ENCODE measurements around the gene JUND.

The JUND gene

DNA sequence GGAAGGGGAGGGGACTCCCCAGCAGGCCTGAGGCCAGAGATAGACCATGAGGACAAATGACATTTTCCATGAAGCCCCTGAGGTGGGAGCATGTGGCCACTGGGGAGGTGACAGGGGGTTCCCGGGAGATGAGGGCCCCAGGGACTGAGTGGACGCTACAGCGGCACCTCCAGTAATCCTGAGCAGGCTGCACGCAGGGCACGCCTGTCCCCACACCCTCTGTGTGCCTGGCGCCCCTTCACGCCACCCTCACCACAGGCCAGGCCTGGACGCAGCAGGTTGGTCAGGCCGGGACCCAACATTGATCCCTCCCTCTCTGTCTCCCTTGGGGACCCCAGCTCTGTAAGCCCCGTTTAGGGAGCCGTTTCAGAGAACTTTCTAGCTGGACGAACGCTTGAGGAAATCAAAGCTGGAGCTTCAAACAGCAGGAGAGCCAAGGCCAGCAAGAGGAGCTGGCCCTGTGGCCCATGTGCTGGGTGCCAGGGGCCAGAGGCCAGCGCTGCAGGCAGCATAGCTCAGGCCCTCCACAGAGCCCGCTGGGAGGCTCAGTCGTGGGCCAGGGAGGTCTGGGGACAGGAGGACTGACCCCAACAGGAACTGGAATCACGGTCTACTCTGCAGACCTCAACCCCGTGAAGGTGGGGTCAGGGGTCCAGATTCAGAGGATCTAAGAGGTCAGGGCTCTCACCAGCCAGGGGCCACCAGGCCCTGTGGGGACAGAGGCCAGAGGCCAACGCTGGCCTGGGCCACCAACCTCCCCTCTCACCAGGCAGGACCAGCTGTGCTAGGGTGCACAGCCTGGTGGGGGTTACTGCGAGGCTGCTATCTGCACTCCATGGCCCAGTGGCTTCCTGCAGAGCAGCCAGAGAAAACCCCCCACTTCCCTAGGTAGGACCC lies 26.9 kb upstream of the JUND start:
- DNase-seq (ENCODE audit: low spot score) = no peak

DNA sequence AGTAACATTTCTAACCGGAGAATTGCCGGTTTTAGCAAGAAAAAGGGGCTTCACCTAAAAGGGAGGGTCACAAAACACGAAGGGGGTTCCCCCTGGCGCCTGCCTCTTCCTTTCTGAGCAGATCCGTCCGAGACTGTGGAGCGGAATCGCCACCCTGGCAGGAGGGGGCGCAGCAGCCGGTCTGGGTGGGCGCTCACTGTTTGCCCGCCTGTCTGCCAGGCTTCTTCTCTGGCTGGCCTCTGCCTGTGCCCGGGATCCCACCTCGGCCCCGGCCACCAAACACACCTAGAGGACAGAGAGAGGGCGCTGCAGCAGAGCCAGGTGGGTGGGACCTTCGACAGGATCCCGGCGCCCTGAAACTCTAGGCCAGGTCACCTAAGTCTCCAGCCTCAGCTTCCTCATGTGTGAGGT lies 25.9 kb upstream of the JUND start:
- DNase-seq (ENCODE audit: low spot score) = no peak

DNA sequence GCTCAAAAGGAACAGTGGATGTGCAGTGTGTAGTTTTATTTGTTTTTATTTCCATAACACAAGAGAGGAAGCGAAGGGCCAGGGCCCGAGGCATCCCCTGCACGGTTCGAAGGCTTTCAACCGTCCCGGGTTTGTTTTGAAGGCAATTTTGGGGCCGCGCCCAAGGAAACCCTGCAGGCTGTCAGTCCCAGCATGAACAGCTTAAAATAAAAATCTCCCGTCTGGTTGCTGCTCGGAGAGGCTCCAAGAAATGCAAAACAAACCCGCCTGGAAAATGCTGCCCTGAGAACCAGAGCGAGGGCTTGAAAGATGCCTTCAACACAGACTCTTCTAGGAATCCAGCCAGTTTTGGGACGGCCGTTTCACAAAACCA lies 25.5 kb upstream of the JUND start:
- no peak for DNase-seq (ENCODE audit: low spot score)

DNA sequence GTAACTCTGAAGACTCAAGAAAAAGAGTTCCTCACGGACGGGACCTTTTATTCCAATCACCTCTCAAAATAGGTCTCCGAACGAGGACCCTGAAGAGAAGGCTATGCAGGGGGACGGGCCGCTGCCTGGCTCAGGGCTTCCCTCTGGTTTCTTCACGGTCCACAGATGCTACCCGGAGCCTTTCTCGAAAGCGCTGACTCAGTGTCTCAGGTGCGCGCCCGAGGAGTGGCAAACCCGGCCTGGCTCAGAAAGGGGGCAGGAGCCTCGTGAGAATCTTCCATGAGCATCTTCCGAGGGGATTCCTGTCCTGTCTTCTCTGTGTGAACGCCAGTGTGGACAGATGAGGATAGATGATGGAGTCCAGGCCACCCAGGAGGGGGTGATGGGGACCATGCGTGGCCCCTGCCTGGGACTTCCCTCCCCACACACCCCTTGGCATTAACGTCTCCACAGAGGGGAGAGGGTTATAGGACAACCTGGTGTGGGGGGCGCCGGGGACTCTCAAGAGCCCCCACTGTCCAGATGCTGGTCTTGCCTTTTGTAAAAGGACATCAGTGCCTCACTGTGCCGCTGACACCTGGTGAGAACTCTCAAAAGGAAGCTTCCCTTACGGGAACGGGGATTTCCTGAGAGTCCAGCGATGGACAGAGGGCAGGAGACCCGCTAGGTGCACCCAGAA lies 24.9 kb upstream of the JUND start:
- no peak for DNase-seq (ENCODE audit: low spot score)

DNA sequence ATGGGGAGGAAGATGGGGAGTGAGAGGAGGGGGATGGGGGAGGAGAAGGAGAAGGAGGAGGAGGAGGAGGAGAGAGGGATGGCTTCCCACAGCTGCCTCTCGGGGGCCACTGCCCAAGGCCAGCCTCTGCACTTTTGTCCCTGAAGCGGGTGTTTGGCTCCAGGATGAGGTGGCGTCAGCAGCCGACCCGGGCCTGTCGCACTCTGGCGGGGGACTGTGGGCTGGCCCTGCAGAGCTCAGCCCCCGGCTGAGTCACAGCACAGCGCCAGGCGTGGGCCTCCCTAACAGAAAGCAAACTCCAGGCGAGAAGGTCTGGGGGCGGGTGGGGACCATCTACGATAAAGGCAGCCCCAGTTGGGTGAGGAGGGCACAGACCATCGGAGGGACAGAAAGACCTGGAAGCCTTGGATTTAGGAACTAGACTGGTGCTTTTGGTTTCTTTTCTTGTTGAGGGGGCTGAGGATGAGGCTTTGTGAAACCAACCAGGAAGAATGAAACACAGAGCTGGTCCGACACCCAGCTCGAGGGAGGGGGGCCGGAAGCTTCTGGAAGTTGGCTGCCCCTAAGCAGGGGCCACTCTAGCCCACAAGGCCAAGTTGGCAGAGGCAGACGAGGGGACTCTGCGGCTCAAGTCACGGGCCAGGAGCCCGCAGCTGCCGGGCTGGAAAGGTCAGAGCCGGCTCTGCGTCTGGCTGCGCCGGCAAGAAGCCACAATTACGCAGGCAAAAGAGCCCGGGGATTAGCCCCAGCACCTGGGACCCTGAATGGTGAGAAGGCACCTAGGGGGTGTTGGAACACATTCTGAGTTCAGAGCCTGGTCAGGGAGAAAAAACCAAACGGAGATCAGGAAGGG lies 23.3 kb upstream of the JUND start:
- DNase-seq (ENCODE audit: low spot score) = peak; percentile 78

DNA sequence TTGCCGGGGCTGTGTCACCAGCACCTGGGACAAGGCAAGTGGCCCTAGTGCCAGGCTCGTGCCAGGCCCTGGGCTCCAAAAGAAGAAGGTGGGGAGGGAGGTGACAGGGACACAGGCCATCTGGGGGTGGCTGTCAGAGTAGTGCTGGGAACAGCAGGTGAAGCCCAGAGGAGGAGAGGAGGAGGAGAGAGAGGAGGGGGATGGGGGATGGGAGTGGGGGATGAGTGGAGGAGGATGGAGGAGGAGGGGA lies 22.7 kb upstream of the JUND start:
- DNase-seq (ENCODE audit: low spot score) = no peak

DNA sequence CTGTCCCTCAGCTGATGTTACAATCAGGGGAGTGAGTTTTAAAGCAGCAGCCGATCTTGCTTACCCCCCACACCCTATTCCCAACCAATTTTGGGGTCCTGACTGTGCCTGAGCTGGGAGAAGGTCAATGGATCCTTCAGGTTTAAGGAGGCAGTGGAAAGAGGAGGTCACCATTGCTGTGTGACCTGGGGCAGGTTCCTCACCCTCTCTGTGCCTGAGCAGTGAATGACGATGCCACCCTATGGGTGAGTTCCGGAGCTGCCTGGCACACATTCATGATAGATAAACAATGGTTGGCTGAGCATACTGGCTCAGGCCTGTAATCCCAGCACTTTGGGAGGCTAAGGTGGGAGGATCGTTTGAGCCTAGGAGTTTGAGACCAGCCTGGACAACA lies 20.3 kb upstream of the JUND start:
- DNase-seq (ENCODE audit: low spot score) = no peak

DNA sequence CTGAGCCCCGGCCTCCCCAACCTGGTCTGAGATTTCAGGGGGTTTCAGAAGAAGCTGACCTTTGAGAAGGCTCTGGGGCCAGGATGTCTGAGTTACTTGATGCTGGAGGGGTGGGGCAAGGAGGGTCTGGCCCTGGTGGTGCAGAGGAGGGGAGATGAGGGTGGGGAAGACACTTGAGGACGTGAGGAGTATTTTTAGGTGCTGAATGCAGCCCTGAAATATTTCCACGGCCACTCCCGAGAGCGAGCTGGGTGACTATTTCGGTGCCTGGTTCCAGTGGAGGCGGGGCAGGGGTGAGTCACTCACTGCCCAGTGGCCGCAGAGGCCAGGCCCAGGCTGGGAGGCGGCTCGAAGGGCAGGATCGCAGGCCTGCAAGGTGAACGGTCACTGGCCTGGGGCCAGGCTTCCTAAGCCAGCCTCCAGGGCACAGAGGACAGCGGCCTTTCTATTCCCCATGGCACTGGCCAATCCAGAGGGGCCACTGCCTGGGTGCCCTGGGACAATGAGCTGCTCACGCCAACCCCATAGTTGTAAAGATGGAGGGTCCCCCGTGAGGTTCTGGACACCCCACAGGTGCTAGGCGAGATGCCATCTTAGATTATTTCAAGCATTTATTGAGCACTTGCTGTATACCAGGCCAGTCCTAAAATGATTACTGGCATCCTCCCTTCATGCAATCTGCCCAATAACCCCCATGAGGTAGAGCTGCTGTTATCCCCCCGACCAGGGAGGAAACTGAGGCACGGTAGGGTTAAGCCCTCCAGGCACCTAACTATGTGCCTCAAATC lies 19.7 kb upstream of the JUND start:
- no peak for DNase-seq (ENCODE audit: low spot score)

DNA sequence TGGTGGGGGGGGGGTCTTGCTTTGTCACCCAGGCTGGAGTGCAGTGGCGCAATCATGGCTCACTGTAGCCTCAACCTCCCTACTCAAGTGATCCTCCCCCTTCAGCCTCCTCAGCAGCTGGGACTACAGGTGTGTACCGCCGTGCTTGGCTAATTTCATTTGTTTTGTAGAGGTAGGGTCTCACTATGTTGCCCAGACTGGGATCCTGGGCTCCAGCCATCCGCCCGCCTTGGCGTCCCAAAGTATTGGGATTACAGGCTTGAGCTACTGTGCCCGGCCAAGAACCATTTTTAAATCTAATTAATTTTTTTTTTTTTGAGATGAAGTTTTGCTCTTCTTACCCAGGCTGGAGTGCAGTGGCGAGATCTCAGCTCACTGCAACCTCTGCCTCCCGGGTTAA lies 18.2 kb upstream of the JUND start:
- no peak for DNase-seq (ENCODE audit: low spot score)

DNA sequence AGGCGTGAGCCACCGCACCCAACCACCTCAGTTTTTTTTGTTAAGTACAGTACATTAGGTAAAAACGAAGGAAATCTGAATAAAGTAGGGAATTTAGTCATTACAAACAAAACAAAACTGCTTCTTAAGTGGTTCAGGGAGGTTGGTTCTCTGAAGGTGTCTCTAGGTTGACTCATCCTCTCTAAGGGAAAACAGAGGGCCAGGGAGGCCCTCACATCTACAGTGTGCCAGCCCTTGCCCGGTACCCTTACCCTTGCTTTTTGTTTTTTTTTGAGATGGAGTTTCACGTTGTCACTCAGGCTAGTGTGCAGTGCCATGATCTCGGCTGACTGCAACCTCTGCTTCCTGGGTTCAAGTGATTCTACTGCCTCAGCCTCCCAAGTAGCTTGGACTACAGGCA lies 17.2 kb upstream of the JUND start:
- DNase-seq (ENCODE audit: low spot score) = no peak

DNA sequence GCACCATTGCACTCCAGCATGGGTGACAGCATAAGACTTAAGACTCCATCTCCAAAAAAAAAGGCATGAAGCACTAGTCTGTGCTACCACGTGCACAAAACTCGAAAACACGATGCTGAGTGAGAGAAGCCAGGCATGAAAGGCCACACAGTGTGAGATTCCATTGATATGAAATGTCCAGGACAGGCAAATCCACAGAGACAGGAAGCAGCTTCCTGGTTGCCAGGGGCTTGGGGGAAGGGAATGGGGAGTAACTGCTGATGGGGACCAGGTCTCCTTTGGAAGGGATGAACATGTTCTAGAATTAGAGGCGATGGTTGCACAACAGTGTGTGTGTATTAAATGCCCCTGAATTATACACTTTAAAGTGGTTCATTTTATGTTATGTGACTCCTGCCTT lies 15.9 kb upstream of the JUND start:
- no peak for DNase-seq (ENCODE audit: low spot score)

DNA sequence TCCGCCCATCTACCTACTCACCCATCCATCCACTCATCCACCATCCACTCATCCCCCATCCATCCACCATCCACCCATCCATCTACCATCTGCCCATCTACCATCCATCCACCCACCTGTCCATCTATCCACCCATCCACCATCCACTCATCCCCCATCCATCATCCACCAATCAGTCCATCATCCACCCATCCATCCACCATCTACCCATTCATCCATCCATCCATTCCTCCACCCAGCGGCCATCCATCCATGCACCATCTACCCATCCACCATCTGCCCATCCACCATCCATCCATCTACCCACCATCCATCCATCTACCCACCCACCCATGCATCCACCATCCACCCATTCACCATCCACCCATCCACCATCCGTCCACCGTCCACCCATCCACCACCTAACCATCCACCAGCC lies 13.6 kb upstream of the JUND start:
- DNase-seq (ENCODE audit: low spot score) = no peak

DNA sequence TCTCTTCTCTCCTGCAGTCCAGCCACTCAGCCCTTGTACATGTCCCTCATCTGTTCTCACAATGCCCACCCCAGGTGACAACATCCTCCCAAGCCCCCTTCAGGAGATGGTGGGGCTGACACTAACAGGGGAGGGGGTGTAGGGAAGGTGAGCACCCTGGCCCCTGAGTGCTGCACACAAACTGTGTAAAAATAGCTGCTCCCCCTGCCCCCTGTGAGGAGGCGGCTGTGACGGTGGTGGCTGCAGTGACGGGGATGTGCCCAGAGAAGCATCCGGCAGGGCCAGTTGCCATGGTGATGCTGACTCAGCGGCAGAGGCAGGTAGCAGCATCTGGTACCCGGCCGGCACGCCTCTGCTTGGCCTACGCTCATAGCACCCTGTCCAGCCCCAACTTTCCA lies 13.0 kb upstream of the JUND start:
- DNase-seq (ENCODE audit: low spot score) = no peak

DNA sequence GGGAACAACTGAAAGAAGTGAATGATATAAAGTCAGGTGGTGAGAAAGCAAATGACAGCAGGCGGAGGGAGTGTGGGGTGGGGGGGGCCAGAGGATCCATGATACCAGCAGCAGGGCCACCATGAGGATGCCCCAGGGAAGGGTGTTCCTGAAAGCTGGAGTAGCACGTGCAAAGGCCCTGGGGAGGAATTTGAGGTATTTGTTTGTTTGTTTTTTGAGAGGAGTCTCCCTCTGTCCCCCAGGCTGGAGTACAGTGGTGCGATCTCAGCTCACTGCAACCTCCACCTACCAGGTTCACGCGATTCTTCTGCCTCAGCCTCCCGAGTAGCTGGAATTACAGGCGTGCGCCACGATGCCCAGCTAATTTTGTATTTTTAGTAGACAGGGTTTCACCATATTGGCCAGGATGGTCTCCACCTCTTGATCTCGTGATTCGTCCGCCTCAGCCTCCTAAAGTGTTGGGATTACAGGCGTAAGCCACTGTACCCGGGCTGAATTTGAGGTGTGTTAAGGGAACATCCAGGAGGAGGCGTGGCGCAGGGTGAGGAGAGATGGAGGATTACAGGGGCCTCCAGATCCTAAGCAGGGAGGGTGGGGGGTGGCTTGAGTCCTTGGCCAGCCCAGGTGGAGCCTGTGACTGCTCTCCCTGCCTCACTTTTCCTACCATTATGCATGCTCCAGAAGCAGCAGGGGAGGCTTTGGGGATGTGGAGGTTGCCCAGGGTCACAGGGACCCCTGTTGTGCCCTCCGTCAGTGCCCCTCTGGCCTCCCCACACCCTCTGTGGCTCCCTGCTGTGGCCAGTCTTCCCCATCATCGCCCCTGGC lies 12.4 kb upstream of the JUND start:
- no peak for DNase-seq (ENCODE audit: low spot score)

DNA sequence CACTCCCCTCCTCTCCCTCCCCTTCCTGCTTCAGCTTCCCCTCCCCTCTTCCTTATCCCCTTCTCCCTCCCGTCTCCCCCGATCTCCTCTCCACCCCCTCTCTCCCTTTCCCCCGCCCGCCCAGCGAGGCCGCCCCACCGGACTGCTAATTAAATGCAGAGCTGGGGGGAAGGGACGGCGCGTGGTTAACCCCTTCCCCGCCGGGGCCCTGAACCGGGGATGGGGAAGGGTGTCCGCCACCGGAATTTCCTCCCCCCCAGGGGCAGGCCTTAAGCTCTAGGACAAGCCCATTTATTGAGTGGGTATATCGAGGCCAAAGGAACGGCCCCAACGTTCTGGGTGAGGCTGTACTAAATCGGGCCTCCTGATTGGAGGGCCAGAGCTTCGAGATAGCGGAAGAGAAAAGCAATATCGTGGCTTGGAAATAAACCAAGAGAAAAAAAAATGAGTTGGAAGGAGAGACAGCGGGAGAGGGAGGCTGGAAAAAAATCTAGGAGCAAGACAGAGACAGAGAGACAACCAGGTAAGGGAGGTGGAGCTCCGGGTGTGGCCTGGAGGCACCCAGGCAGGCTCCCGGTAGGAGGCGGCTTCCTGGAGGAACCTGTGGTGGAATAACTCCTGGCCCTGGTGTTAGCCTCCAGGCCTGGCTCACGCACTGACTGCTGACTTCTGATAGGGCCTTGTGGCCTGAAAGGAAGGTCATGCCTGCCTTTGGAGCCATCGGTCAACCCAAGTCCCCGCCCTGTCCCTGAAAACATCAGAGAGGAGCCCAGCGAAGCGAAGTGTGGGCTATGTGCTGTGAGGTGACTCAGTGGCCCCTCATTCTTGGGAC lies 11.6 kb upstream of the JUND start:
- DNase-seq (ENCODE audit: low spot score) = no peak

DNA sequence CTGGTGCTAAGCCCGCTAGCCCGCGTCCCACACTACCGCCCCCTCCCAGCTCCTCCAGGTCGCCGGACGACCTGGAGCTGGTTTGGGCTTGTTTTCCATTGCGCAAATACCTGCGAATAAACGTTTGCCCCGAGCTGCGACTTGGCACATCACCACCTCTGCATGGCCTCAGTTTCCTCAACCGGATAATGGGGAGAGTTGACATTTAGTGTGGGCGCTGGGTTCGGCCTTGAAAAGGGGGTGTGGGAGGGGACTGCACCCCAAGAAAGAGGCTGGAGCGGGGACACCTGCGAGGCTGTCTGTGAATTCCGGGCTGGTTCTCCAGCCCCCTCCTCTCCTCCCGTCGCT lies 11.0 kb upstream of the JUND start:
- no peak for DNase-seq (ENCODE audit: low spot score)

DNA sequence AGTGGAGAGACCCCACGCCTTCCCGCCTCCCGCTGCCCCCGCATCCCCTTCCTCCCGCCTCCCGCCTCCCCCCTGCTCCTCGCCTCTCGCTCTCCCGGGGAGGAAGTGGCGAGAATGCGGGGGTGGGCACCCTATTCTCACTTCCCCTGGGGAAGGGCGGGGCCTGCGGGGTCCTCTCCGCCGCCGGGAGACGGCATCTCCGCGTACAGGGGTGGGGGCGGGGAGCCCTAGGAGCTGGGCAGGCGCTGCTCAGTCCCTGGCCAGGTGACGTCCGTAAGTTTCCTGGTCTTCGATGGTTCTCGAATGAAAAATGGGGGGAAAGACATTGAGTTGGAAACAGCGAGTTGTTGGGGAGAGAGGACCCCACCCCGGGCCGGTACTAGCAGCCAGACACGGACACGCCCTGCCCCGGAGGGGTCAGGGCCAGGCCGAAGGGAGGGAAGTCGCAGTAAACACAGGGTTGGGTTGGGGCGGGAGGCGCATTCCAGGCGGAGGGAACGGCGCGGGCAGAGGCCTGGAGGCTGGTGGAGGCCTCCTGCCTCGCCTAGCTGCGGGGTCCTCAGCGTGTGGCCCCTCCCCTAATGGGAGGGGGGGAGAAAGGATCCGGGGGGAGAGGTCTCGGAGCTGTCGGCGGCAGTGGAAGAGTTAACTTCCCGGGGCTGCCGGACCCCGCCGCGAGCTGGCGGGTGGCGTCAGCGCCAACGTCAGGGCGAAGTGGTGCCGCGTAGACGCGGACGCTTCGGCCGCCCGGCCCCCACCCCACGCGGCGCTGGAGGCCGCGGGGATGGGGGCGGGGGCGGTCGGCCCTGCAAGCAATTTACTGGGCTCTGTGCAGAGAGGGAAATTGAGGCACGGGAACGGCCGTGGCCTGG lies 10.4 kb upstream of the JUND start:
- DNase-seq (ENCODE audit: low spot score) = no peak

DNA sequence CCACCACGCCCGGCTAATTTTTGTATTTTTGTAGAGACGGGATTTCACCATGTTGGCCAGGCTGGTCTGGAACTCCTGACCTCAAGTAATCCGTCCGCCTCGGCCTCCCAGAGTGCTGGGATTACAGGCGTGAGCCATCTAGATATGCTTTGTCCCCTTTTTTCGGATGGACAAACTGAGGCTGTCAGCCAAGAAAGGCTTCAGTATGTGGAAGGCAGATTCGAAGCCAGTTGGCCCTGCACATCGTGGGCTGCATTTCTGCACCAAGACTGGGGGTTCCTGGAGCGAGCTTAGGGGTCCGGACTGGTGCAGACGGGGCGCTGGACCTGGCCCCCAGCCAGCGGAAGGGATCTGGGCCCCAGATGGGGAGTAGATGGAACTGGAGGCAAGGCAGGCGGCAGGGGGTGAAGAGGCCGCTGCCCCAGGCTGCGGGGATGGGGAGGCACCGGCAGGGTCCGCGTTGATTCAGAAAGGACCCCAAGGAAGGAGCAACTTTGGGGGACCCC lies 9.7 kb upstream of the JUND start:
- DNase-seq (ENCODE audit: low spot score) = no peak

DNA sequence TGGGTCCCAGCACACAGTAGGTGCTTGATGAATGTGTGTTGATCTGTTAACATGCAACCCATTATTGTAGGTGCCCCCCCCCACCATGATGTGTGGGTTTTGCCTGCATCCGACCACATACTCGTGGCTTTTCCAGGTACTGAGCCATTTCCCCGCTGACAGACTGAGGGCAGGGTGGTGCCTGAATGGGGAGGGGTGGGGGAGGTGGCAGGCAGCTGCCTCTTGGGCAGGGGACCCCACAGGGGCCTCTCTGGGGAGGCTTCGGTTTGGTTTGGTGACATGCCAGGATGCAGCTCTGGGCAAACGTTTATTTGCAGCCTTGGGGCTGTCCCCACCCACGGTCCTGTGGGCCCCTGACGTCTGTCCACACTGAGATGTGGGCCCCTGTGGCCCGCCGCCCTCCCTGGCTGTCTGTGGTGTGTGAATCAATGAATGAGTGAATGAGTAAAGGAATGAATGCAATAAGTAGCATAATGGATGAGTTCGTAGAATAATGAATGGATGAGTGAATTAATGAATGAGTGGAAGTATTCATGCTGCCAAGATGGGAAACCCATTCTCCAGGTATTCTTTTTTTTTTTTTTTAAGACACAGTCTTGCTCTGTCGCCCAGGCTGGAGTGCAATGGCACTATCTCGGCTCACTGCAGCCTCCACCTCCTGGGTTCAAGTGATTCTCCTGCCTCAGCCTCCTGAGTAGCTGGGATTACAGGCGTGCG lies 9.0 kb upstream of the JUND start:
- DNase-seq (ENCODE audit: low spot score) = no peak

Data from globus pallidus (tissue), 1 donor.